Endodermal cell (in vitro differentiated cells): Measurements from ENCODE around the gene UFSP1. TPM values are rescaled to one million over a fixed set of nuclear protein-coding genes. Genes with fewer than 3 reads are reported as not detected.

Source experiments
- DNase-seq: peaks from one replicate; pipeline ENCODE4 v3.0.0-alpha.2; 2017
- H3K27ac ChIP-seq: 2 replicates; pipeline ENCODE4 v1.5.1; 2013; ENCODE audit warnings: mild to moderate bottlenecking, low read depth, low read length, moderate library complexity
- H3K27me3 ChIP-seq: 2 replicates; pipeline ENCODE4 v1.6.1; 2013; ENCODE audit warnings: mild to moderate bottlenecking, low read length, moderate library complexity; ENCODE audit not compliant: insufficient read depth, control insufficient read depth, poor library complexity, severe bottlenecking
- H3K36me3 ChIP-seq: 2 replicates; pipeline ENCODE4 v1.7.0; 2013; ENCODE audit warnings: mild to moderate bottlenecking, low read length, moderate library complexity; ENCODE audit not compliant: control insufficient read depth, insufficient read depth
- H3K4me1 ChIP-seq: one replicate; pipeline ENCODE4 v1.7.0; 2013; ENCODE audit warnings: low read length; ENCODE audit not compliant: control insufficient read depth, insufficient read depth
- H3K4me3 ChIP-seq: 2 replicates; pipeline ENCODE4 v1.5.1; 2013; ENCODE audit warnings: mild to moderate bottlenecking, low read length, moderate library complexity
- H3K9ac ChIP-seq: 2 replicates; pipeline ENCODE4 v1.6.1; 2013; ENCODE audit warnings: mild to moderate bottlenecking, low read length, moderate library complexity; ENCODE audit not compliant: poor library complexity, severe bottlenecking; ENCODE audit errors: extremely low read depth
- H3K9me3 ChIP-seq: 2 replicates; pipeline ENCODE4 v1.6.1; 2013; ENCODE audit warnings: mild to moderate bottlenecking, low read length, moderate library complexity; ENCODE audit not compliant: control insufficient read depth
- H3K27ac Mint-ChIP-seq: 2 replicates; pipeline ENCODE4 v1.8.0; 2020; ENCODE audit warnings: mixed read lengths
- H3K27me3 Mint-ChIP-seq: 2 replicates; pipeline ENCODE4 v1.8.0; 2021; ENCODE audit warnings: mild to moderate bottlenecking, mixed read lengths; ENCODE audit not compliant: insufficient read depth
- H3K36me3 Mint-ChIP-seq: 2 replicates; pipeline ENCODE4 v1.8.0; 2020; ENCODE audit warnings: low read depth, mixed read lengths
- H3K4me1 Mint-ChIP-seq: 2 replicates; pipeline ENCODE4 v1.8.0; 2020; ENCODE audit warnings: mixed read lengths
- H3K4me3 Mint-ChIP-seq: 2 replicates; pipeline ENCODE4 v1.8.0; 2020; ENCODE audit warnings: mild to moderate bottlenecking, moderate library complexity, mixed read lengths
- H3K9me3 Mint-ChIP-seq: 2 replicates; pipeline ENCODE4 v1.8.0; 2020; ENCODE audit warnings: mild to moderate bottlenecking, mixed read lengths
- CTCF ChIP-seq: fragments of 200-600 bp; sonication (generic); conservative IDR thresholded peaks from 2 replicates; pipeline ENCODE4 v1.5.0; 2021; ENCODE audit warnings: antibody characterized with exemption, mild to moderate bottlenecking
- WGBS, 2 experiments: methylation state at CpG; one replicate each; pipeline versions ENCODE4 v1.1.5 to v1.1.7; 2013; ENCODE audit warnings: missing lambda C conversion rate in 2 of 2, mixed read lengths in 1 of 2; ENCODE audit not compliant: insufficient coverage in 1 of 2, insufficient read length in 1 of 2; 5-methylcytosine and 5-hydroxymethylcytosine counted together
- total RNA-seq, 2 donors: library from RNA; stranded (reverse); fragmentation: NEBNext Ultra II Directional in 1 of 2; extraction: Animal tissue kit (Norgen Biotek cat#: 25700) in 1 of 2; gene quantifications; 2 replicates in 1 of 2; 3 replicates in 1 of 2; pipeline ENCODE4 v1.2.1, GENCODE V29; 2021

The UFSP1 gene
- total RNA-seq, 2 donors from 2014 or later, result 3.7 to 4.0 TPM

- TF ChIP-seq CTCF, result no peak
- Mint-ChIP-seq H3K4me3 (no peak overlapping the region), H3K9me3 (no peaks in the 10 kb centered on the region), H3K36me3 (peaks cover 93% of the 10 kb centered on the region), H3K4me1 (peaks cover 17% of the 10 kb centered on the region), H3K27ac (peak overlapping the region; percentile 1), H3K27me3 (no peaks in the 10 kb centered on the region)
- 91 to 93% methylated on average over 12 to 24 of the region's 24 CpGs for WGBS, 2 experiments
- H3K27me3 ChIP-seq, result no peaks in the 10 kb centered on the region
- no peak overlapping the region for H3K4me3 ChIP-seq
- no peak for DNase-seq
- no peaks in the 10 kb centered on the region for H3K4me1 ChIP-seq
- H3K9ac ChIP-seq, result no peak overlapping the region
- H3K36me3 ChIP-seq, result peaks cover 94% of the 10 kb centered on the region
- no peaks in the 10 kb centered on the region for H3K9me3 ChIP-seq
- H3K27ac ChIP-seq, result no peak overlapping the region
These were observed 6.6 kb downstream of the UFSP1 start for GRCh38 chr7:100882785-100883526.

DNA sequence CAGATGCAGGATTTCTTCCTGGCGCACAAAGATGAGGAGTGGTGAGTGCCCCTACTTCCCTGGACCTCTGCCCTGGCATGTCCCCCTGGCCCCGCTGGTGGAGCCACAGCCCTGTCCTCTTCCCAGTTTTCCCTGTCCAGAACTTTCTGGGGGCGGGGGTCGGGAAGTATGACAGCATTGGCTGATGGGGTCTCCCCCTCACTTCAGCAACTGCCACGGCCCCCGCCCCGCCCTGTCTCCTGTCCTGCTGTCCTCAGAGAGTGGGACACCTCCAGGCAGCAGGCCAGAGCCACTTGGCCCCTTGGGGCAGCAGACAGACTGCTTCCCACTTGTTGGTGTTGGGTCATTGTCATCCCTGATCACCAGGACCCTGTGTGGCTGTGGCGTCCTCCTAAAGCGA is 7.3 kb downstream of the UFSP1 start:
- Mint-ChIP-seq H3K4me1 (peaks cover 10% of the 10 kb centered on the region), H3K27me3 (no peaks in the 10 kb centered on the region), H3K36me3 (peaks cover 91% of the 10 kb centered on the region), H3K27ac (peak overlapping the region; percentile 5), H3K4me3 (no peak overlapping the region), H3K9me3 (no peaks in the 10 kb centered on the region)
- Histone ChIP-seq H3K9me3 (no peaks in the 10 kb centered on the region), H3K27ac (no peak overlapping the region), H3K4me3 (no peak overlapping the region), H3K36me3 (peaks cover 92% of the 10 kb centered on the region), H3K4me1 (no peaks in the 10 kb centered on the region), H3K9ac (no peak overlapping the region), H3K27me3 (no peaks in the 10 kb centered on the region)
- 95 to 100% methylated on average over 1 to 9 of the region's 9 CpGs for WGBS, 2 experiments
- TF ChIP-seq CTCF, result no peak
- DNase-seq, result no peak

DNA sequence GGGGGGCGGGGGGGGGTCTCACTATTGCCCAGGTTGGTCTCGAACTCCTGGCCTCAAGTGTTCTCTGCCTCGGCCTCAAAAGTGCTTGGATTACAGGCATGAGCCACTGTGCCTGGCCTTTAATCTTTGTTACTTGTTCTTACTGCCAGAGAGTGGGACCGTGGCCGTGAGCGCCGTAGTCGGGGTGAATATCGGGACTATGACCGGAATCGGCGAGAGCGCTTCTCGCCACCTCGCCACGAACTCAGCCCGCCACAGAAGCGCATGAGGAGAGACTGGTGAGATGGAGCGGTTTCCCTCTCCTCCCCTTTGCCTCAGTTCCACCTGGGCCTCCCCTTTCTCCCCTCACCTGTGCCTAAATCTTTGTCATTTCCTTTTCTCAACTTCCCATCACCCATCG is 8.4 kb downstream of the UFSP1 start:
- no peaks in the 10 kb centered on the region for H3K9me3 ChIP-seq
- no peak overlapping the region for H3K9ac ChIP-seq
- H3K36me3 ChIP-seq, result peaks cover 90% of the 10 kb centered on the region
- H3K27ac Mint-ChIP-seq, result no peak overlapping the region
- H3K9me3 Mint-ChIP-seq, result no peaks in the 10 kb centered on the region
- H3K4me1 ChIP-seq, result no peaks in the 10 kb centered on the region
- H3K27me3 Mint-ChIP-seq, result no peaks in the 10 kb centered on the region
- H3K4me1 Mint-ChIP-seq, result peaks cover 10% of the 10 kb centered on the region
- no peak overlapping the region for H3K4me3 ChIP-seq
- no peak for DNase-seq
- no peaks in the 10 kb centered on the region for H3K27me3 ChIP-seq
- H3K36me3 Mint-ChIP-seq, result peaks cover 88% of the 10 kb centered on the region
- no peak overlapping the region for H3K27ac ChIP-seq
- 97 to 98% methylated on average over 10 to 20 of the region's 20 CpGs for WGBS, 2 experiments
- no peak for TF ChIP-seq CTCF
- no peak overlapping the region for H3K4me3 Mint-ChIP-seq
